HG03432 (cell line): ENCODE results near the gene SLC41A1.
"Not testable (repeated sequence)": the region's sequence is repeated elsewhere in the genome, so short reads cannot be mapped to it uniquely, and the experiment has no call there.

Source experiments
- ATAC-seq: cut with Tn5 transposase; IDR thresholded peaks from one replicate; pipeline ENCODE4 v1.9.1; 2021; ENCODE audit warnings: mild to moderate bottlenecking, moderate library complexity; ENCODE audit not compliant: unreplicated experiment

Gene SLC41A1

GRCh38 chr1:205812878-205813754 is at the start of gene SLC41A1:
Gene SLC41A1, minus strand, starts transcription at chr1:205813198. Its CDS starts 2,757 bp downstream, at chr1:205810441.
- ATAC-seq, result peak; percentile 92

GRCh38 chr1:205861540-205861939 is 48.5 kb upstream of the SLC41A1 start:
- ATAC-seq, result no peak

- no peak for ATAC-seq
These were observed 45.4 kb upstream of the SLC41A1 start for GRCh38 chr1:205858141-205858961.

- ATAC-seq, result not testable (repeated sequence)
These were observed 44.5 kb upstream of the SLC41A1 start for GRCh38 chr1:205857501-205857900.

- ATAC-seq, result no peak
These were observed 43.4 kb upstream of the SLC41A1 start for GRCh38 chr1:205856433-205856832.

- no peak for ATAC-seq
These were observed 40.0 kb upstream of the SLC41A1 start for GRCh38 chr1:205852969-205853368.

GRCh38 chr1:205851993-205852392 is 39.0 kb upstream of the SLC41A1 start:
- no peak for ATAC-seq

- peak; percentile 97 for ATAC-seq
These were observed 36.8 kb upstream of the SLC41A1 start, which contains the start of gene PM20D1 for GRCh38 chr1:205849619-205850355. Gene PM20D1, minus strand, starts transcription at chr1:205850132. Its CDS starts 60 bp downstream, at chr1:205850072.

- ATAC-seq, result no peak
These were observed 30.2 kb upstream of the SLC41A1 start for GRCh38 chr1:205843036-205843859.

- ATAC-seq, result no peak
These were observed 29.2 kb upstream of the SLC41A1 start for GRCh38 chr1:205842229-205842628.

GRCh38 chr1:205840146-205840923 is 27.3 kb upstream of the SLC41A1 start:
- ATAC-seq, result no peak

- no peak for ATAC-seq
These were observed 24.5 kb upstream of the SLC41A1 start for GRCh38 chr1:205837382-205837970.

- no peak for ATAC-seq
These were observed 21.8 kb upstream of the SLC41A1 start for GRCh38 chr1:205834751-205835150.

GRCh38 chr1:205832326-205832751 is 19.3 kb upstream of the SLC41A1 start:
- no peak for ATAC-seq

GRCh38 chr1:205827623-205828022 is 14.6 kb upstream of the SLC41A1 start:
- no peak for ATAC-seq

- ATAC-seq, result no peak
These were observed 14.0 kb upstream of the SLC41A1 start for GRCh38 chr1:205826995-205827394.

- no peak for ATAC-seq
These were observed 13.2 kb upstream of the SLC41A1 start for GRCh38 chr1:205826016-205826806.

- no peak for ATAC-seq
These were observed 11.2 kb upstream of the SLC41A1 start for GRCh38 chr1:205824180-205824579.
